GM12878 (cell line): ENCODE measurements around the gene DNASE1L1. TPM values are rescaled to one million over a fixed set of nuclear protein-coding genes. Genes with fewer than 3 reads are reported as not detected.
A peak's percentile ranks its signal among the peaks of the same experiment; 100 is the strongest.

Experiments
- ATF7 ChIP-seq: fragments of 450-650 bp; IDR thresholded peaks from 2 replicates; pipeline ENCODE4 v1.6.1; 2016; ENCODE audit warnings: low read depth, mild to moderate bottlenecking
- BRCA1 ChIP-seq: IDR thresholded peaks from 2 replicates; pipeline ENCODE4 v1.6.1; 2011; ENCODE audit warnings: low read depth, low read length, improper control_type of control experiment
- CBX5 ChIP-seq: sonication (generic); IDR thresholded peaks from 2 replicates; pipeline ENCODE4 v1.6.1; 2016; ENCODE audit warnings: low read depth, moderate library complexity, mild to moderate bottlenecking, inconsistent platforms
- CHD2 ChIP-seq: IDR thresholded peaks from 2 replicates; pipeline ENCODE4 v1.6.1; 2011; ENCODE audit warnings: low read depth, low read length, improper control_type of control experiment, borderline replicate concordance
- CREM ChIP-seq: IDR thresholded peaks from 2 replicates; pipeline ENCODE4 v1.6.1; 2014; ENCODE audit warnings: antibody characterized with exemption, low read depth
- EGR1 ChIP-seq, 2 experiments: IDR thresholded peaks; 1 replicate in 1 of 2; 2 replicates in 1 of 2; pipeline ENCODE4 v1.6.1; 2011 to 2012; ENCODE audit warnings: low read depth in 2 of 2, low read length in 2 of 2, borderline replicate concordance in 1 of 2, mild to moderate bottlenecking in 1 of 2, moderate library complexity in 1 of 2
- ETV6 ChIP-seq, 2 experiments: fragments of 450-650 bp in 1 of 2; IDR thresholded peaks in 1 of 2; conservative IDR thresholded peaks in 1 of 2; 2 replicates each; pipeline ENCODE4 v1.6.1; 2014; ENCODE audit warnings: antibody characterized with exemption in 1 of 2, borderline replicate concordance in 1 of 2, low read depth in 1 of 2, mild to moderate bottlenecking in 1 of 2, moderate library complexity in 1 of 2
- FOXM1 ChIP-seq: IDR thresholded peaks from 2 replicates; pipeline ENCODE4 v1.6.1; 2012; ENCODE audit warnings: low read depth, mild to moderate bottlenecking, inconsistent platforms, low read length, moderate library complexity
- GATAD2B ChIP-seq: fragments of 450-650 bp; conservative IDR thresholded peaks from 2 replicates; pipeline ENCODE4 v1.6.1; 2017; ENCODE audit warnings: low read depth, mild to moderate bottlenecking, moderate library complexity
- HDAC2 ChIP-seq: fragments of 200-600 bp; sonication (generic); IDR thresholded peaks from 2 replicates; pipeline ENCODE4 v1.6.1; 2017
- KAT2A ChIP-seq: conservative IDR thresholded peaks from 2 replicates; pipeline ENCODE4 v1.6.1; 2011; ENCODE audit warnings: low read depth, low read length; ENCODE audit not compliant: control insufficient read depth
- LARP7 ChIP-seq: fragments of 450-650 bp; IDR thresholded peaks from 2 replicates; pipeline ENCODE4 v1.6.1; 2017; ENCODE audit warnings: mild to moderate bottlenecking
- NFYB ChIP-seq: IDR thresholded peaks from 2 replicates; pipeline ENCODE4 v1.6.1; 2011; ENCODE audit warnings: low read depth, mild to moderate bottlenecking, low read length, improper control_type of control experiment, moderate library complexity; ENCODE audit not compliant: insufficient read depth
- NR2F1 ChIP-seq: fragments of 450-650 bp; conservative IDR thresholded peaks from 2 replicates; pipeline ENCODE4 v1.6.1; 2017; ENCODE audit warnings: mild to moderate bottlenecking
- POLR2AphosphoS5 ChIP-seq: IDR thresholded peaks from 2 replicates; pipeline ENCODE4 v1.6.1; 2011; ENCODE audit warnings: mild to moderate bottlenecking, low read length, inconsistent platforms
- POU2F2 ChIP-seq: IDR thresholded peaks from 3 replicates; pipeline ENCODE4 v1.6.1; 2011; ENCODE audit warnings: low read depth, mild to moderate bottlenecking, low read length, borderline replicate concordance
- RFX5 ChIP-seq: IDR thresholded peaks from 2 replicates; pipeline ENCODE4 v1.6.1; 2011; ENCODE audit warnings: low read depth, low read length, improper control_type of control experiment
- SMARCA5 ChIP-seq: fragments of 450-650 bp; IDR thresholded peaks from 2 replicates; pipeline ENCODE4 v1.6.1; 2017; ENCODE audit warnings: mild to moderate bottlenecking
- TARDBP ChIP-seq: IDR thresholded peaks from 2 replicates; pipeline ENCODE4 v1.6.1; 2016; ENCODE audit warnings: borderline replicate concordance
- TCF3 ChIP-seq: IDR thresholded peaks from 2 replicates; pipeline ENCODE4 v1.6.1; 2012; ENCODE audit warnings: low read depth, mild to moderate bottlenecking, low read length, borderline replicate concordance; ENCODE audit not compliant: insufficient read depth
- USF1 ChIP-seq: IDR thresholded peaks from 2 replicates; pipeline ENCODE4 v1.6.1; 2011; ENCODE audit warnings: borderline replicate concordance, low read depth, mild to moderate bottlenecking, moderate library complexity, mixed read lengths, low read length; ENCODE audit not compliant: insufficient read depth; ENCODE audit errors: extremely low read length
- polyA plus RNA-seq, 11 experiments: library from polyadenylated mRNA; depleted of rRNA in 4 of 11; unstranded in 6 of 11; stranded (reverse) in 5 of 11; fragments of >200 nt; fragmentation: Nextera tagmentation in 4 of 11; fragmentation: Illumina TruSeq in 1 of 11; extraction: Ambion mirVana in 4 of 11; extraction: Trizol in 1 of 11; gene quantifications; 1 replicate in 1 of 11; 2 replicates in 10 of 11; pipeline versions ENCODE4 v1.2.1 to v1.2.3, GENCODE V29; 2011 to 2016; ENCODE audit warnings: inconsistent platforms in 2 of 11, missing spikeins in 2 of 11, low read depth in 1 of 11
- total RNA-seq, 4 experiments: library from RNA; depleted of rRNA in 3 of 4; stranded (reverse); fragments of >200 nt in 3 of 4; fragmentation: Illumina TruSeq in 1 of 4; extraction: Trizol in 1 of 4; gene quantifications; 2 replicates each; pipeline versions ENCODE4 v1.2.1 to v1.2.3, GENCODE V29; 2013 to 2021
- TF ChIP-seq, protein P1 (sequence below): IDR thresholded peaks from 2 replicates; pipeline ENCODE4 v1.6.1; 2012; ENCODE audit warnings: low read depth, low read length, improper control_type of control experiment
- TF ChIP-seq, protein P2 (sequence below): fragments of 450-650 bp; IDR thresholded peaks from 2 replicates; pipeline ENCODE4 v1.6.1; 2016; ENCODE audit warnings: mild to moderate bottlenecking, moderate library complexity, borderline replicate concordance

The DNASE1L1 gene
- total and polyA plus RNA-seq, 10 of the 15 experiments (the other 5 are each of a cell fraction or from before 2014, with no cell fraction given): 0.60 to 22.7 (median 6.8) TPM

DNA sequence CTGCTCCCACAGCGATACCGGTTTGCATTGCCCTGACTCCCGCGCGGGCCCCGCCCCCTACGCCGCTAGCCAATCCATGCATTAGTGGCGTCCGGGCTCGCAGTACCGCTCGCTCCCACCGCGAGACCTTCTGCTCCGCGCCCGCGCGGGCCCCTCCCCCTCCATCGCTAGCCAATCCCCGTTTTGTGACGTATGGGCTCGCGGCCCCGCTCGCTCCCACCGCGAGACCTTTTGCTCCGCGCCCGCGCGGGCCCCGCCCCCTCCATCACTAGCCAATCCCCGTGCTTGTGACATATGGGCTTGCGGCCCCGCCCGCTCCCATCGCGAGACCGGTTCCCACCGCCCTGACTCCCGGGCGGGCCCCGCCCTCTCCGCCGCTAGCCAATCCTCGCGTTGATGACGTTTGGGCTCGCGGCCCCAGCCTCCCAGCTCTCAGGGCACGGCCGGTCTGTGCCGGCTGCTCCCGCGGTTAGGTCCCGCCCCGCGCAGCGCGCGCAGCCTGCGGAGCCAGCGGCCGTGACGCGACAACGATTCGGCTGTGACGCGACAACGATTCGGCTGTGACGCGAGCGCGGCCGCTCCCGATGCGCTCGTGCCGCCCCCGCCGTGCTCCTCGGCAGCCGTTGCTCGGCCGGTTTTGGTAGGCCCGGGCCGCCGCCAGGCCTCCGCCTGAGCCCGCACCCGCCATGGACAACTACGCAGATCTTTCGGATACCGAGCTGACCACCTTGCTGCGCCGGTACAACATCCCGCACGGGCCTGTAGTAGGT lies 30.1 kb downstream of the DNASE1L1 start, which contains the start of gene EMD (continued):
- TF ChIP-seq GATAD2B (peak; percentile 72), NFYB (peak; percentile 75; the same call in 1 of the 2 replicates), USF1 (no peak), TCF3 (0 out of 2 replicates have a peak, but pooled peaks have one; percentile 21), CBX5 (no peak), NR2F1 (0 out of 2 replicates have a peak, but pooled peaks have one; percentile 22), LARP7 (peak; percentile 84), CREM (peak; percentile 92), TARDBP (no peak), SMARCA5 (0 out of 2 replicates have a peak, but pooled peaks have one; percentile 29), EGR1 (IDR thresholded peaks at IDR 0.05; ENCODE audit: borderline replicate concordance in 1 of 2, low read depth in 2 of 2, low read length in 2 of 2) (peak in 1 of 2 experiments; percentile 69; a peak in 2 of 3 replicates), POLR2AphosphoS5 (no peak), POU2F2 (no peak; the same call in 2 of the 3 replicates), RFX5 (peak; percentile 80), KAT2A (no peak), FOXM1 (no peak), HDAC2 (no peak), BRCA1 (peak; percentile 79), ATF7 (0 out of 2 replicates have a peak, but pooled peaks have one; percentile 20), ETV6 (conservative IDR thresholded peaks at IDR 0.05 in 1 of 2, IDR thresholded peaks at IDR 0.05 in 1 of 2; ENCODE audit: borderline replicate concordance in 1 of 2, low read depth in 1 of 2) (no peak), CHD2 (peak; percentile 98)
- TF ChIP-seq, protein P1, sequence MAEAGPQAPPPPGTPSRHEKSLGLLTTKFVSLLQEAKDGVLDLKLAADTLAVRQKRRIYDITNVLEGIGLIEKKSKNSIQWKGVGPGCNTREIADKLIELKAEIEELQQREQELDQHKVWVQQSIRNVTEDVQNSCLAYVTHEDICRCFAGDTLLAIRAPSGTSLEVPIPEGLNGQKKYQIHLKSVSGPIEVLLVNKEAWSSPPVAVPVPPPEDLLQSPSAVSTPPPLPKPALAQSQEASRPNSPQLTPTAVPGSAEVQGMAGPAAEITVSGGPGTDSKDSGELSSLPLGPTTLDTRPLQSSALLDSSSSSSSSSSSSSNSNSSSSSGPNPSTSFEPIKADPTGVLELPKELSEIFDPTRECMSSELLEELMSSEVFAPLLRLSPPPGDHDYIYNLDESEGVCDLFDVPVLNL: peak; percentile 69
- TF ChIP-seq, protein P2, sequence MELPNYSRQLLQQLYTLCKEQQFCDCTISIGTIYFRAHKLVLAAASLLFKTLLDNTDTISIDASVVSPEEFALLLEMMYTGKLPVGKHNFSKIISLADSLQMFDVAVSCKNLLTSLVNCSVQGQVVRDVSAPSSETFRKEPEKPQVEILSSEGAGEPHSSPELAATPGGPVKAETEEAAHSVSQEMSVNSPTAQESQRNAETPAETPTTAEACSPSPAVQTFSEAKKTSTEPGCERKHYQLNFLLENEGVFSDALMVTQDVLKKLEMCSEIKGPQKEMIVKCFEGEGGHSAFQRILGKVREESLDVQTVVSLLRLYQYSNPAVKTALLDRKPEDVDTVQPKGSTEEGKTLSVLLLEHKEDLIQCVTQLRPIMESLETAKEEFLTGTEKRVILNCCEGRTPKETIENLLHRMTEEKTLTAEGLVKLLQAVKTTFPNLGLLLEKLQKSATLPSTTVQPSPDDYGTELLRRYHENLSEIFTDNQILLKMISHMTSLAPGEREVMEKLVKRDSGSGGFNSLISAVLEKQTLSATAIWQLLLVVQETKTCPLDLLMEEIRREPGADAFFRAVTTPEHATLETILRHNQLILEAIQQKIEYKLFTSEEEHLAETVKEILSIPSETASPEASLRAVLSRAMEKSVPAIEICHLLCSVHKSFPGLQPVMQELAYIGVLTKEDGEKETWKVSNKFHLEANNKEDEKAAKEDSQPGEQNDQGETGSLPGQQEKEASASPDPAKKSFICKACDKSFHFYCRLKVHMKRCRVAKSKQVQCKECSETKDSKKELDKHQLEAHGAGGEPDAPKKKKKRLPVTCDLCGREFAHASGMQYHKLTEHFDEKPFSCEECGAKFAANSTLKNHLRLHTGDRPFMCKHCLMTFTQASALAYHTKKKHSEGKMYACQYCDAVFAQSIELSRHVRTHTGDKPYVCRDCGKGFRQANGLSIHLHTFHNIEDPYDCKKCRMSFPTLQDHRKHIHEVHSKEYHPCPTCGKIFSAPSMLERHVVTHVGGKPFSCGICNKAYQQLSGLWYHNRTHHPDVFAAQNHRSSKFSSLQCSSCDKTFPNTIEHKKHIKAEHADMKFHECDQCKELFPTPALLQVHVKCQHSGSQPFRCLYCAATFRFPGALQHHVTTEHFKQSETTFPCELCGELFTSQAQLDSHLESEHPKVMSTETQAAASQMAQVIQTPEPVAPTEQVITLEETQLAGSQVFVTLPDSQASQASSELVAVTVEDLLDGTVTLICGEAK: no peak
